Spleen (tissue), 11 donors: ENCODE measurements around the gene MSX1. TPM values are rescaled to one million over a fixed set of nuclear protein-coding genes. Genes with fewer than 3 reads are reported as not detected.

Experiments
- DNase-seq: peaks from one replicate; pipeline ENCODE4 v3.0.0-alpha.2; 2020
- H3K27ac ChIP-seq, 8 donors: fragments of 200-600 bp; sonication (generic) in 7 of 8; 1 replicate in 4 of 8; 2 replicates in 4 of 8; pipeline versions ENCODE4 v1.5.0 to v1.8.0; 2016 to 2021; ENCODE audit warnings: inconsistent platforms in 4 of 8, mild to moderate bottlenecking in 4 of 8, moderate library complexity in 1 of 8
- H3K27me3 ChIP-seq, 7 donors: fragments of 200-600 bp; sonication (generic) in 6 of 7; replicated peaks in 1 of 7; 1 replicate in 4 of 7; 2 replicates in 3 of 7; pipeline versions ENCODE4 v1.5.0 to v1.8.0; 2016 to 2021; ENCODE audit warnings: inconsistent platforms in 3 of 7, mild to moderate bottlenecking in 1 of 7
- H3K36me3 ChIP-seq, 6 donors: fragments of 200-600 bp; sonication (generic) in 5 of 6; 1 replicate in 4 of 6; 2 replicates in 2 of 6; pipeline versions ENCODE4 v1.5.0 to v1.8.0; 2016 to 2021; ENCODE audit warnings: inconsistent platforms in 2 of 6
- H3K4me1 ChIP-seq, 6 donors: fragments of 200-600 bp; sonication (generic) in 5 of 6; 1 replicate in 3 of 6; 2 replicates in 3 of 6; pipeline versions ENCODE4 v1.5.0 to v1.8.0; 2016 to 2021; ENCODE audit warnings: inconsistent platforms in 3 of 6
- H3K4me3 ChIP-seq, 8 donors: fragments of 200-600 bp; sonication (generic) in 7 of 8; 1 replicate in 4 of 8; 2 replicates in 4 of 8; pipeline versions ENCODE4 v1.5.0 to v1.8.0; 2016 to 2021; ENCODE audit warnings: inconsistent platforms in 4 of 8, mild to moderate bottlenecking in 4 of 8, moderate library complexity in 2 of 8
- H3K9me3 ChIP-seq, 8 donors: fragments of 200-600 bp; sonication (generic) in 7 of 8; 1 replicate in 4 of 8; 2 replicates in 4 of 8; pipeline versions ENCODE4 v1.5.0 to v1.8.0; 2016 to 2021; ENCODE audit warnings: inconsistent platforms in 4 of 8
- POLR2A ChIP-seq, 3 donors: fragments of 450-650 bp; IDR thresholded peaks; one replicate each; pipeline ENCODE4 v1.5.1; 2017; ENCODE audit warnings: antibody characterized with exemption in 3 of 3, mild to moderate bottlenecking in 1 of 3
- POLR2AphosphoS5 ChIP-seq, 3 donors: sonication (generic); formaldehyde crosslinking; IDR thresholded peaks; one replicate each; pipeline ENCODE4 v1.5.1; 2017; ENCODE audit warnings: antibody characterized with exemption in 3 of 3
- WGBS, 5 donors: extraction: QIAGEN DNeasy Blood & Tissue Kit in 3 of 5; methylation state at CpG; one replicate each; pipeline versions ENCODE4 v1.1.5 to v1.1.7; 2013 to 2018; 5-methylcytosine and 5-hydroxymethylcytosine counted together
- intact Hi-C: fragments of 100-400 bp; cut with DNase I; formaldehyde crosslinking; loops from one replicate; pipeline ENCODE4 v1.15.0; 2023; ENCODE audit warnings: low total_unique reads
- polyA plus RNA-seq, 3 donors: library from polyadenylated mRNA; stranded (reverse); fragments of 200-250 nt; gene quantifications; one replicate each; pipeline ENCODE4 v1.2.1, GENCODE V29; 2013
- total RNA-seq, 7 donors: library from RNA; depleted of rRNA in 3 of 7; stranded (reverse); fragments of >200 nt in 3 of 7; fragmentation: NEBNext Ultra II Directional in 4 of 7; extraction: Animal tissue kit (Norgen Biotek cat#: 25700) in 4 of 7; gene quantifications; one replicate each; pipeline versions ENCODE4 v1.1.0 to v1.2.1, GENCODE V29; 2016 to 2021
- TF ChIP-seq, protein P1 (sequence below), 11 experiments: fragments of 200-600 bp in 7 of 11; fragments of 450-650 bp in 4 of 11; sonication (generic) in 4 of 11; IDR thresholded peaks in 8 of 11; conservative IDR thresholded peaks in 3 of 11; 1 replicate in 7 of 11; 2 replicates in 4 of 11; pipeline versions ENCODE4 v1.4.0 to v1.8.0; 2016 to 2021; ENCODE audit warnings: antibody characterized with exemption in 11 of 11, inconsistent platforms in 4 of 11, mild to moderate bottlenecking in 1 of 11
- donor health status: healthy with polysubstance abuse.
- donor health status: DM: no; HTN: no; CAD: no; lungs with moderate emphysema.
- donor health status: DM: no; HTN: no; CAD: no.
- donor health status: Bipolar disorder and iron deficiency.
- donor health status: healthy.
- donor health status: DM: no; HTN: no; CAD: no.
- donor health status: DM: yes; HTN: yes; CAD: no.

MSX1 gene
- total and polyA plus RNA-seq, 10 donors: 1.1 to 6.8 (median 4.4) TPM

DNA sequence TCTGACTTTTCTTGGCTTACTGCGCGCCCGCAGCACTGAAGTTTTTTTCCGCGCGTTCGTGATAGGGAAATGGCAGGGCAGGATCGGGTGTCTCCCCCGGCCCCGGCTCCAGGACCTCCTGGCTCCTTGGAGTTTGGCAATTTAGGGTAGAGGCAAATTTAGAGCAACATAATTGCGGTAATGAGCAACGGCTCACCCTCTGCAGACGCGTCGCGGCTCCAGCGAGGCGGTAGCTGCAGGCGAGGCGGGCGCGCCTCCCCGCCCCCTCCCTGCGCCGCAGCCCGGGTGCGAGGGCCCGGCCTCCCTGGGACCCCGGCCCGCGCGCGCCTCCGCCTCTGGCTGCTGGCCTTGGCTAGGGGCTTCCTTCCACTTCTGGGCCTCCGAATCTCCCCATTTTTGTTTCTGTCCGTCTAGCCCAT, 6.2 kb downstream of the MSX1 start:
- Histone ChIP-seq H3K27ac (no peak overlapping the region), H3K9me3 (peaks cover 0 to 33% (median 0%) of the 10 kb centered on the region in 8 donors), H3K36me3 (peaks cover 0 to 23% (median 3%) of the 10 kb centered on the region in 6 donors), H3K27me3 (peaks cover 3 to 100% (median 93%) of the 10 kb centered on the region in 7 donors), H3K4me3 (peak overlapping the region in 4 of 8 donors; percentile 10 to 51 (median 22)), H3K4me1 (peaks cover 3 to 64% (median 37%) of the 10 kb centered on the region in 6 donors)
- TF ChIP-seq POLR2AphosphoS5 (IDR thresholded peaks at IDR 0.05): no peak
- no peak for TF ChIP-seq POLR2A (IDR thresholded peaks at IDR 0.05)
- intact Hi-C loops: no loop called here
- 5 to 21% (median 10%) methylated on average over 31 to 36 of the region's 36 CpGs for WGBS, 5 donors
- DNase-seq: no peak

DNA sequence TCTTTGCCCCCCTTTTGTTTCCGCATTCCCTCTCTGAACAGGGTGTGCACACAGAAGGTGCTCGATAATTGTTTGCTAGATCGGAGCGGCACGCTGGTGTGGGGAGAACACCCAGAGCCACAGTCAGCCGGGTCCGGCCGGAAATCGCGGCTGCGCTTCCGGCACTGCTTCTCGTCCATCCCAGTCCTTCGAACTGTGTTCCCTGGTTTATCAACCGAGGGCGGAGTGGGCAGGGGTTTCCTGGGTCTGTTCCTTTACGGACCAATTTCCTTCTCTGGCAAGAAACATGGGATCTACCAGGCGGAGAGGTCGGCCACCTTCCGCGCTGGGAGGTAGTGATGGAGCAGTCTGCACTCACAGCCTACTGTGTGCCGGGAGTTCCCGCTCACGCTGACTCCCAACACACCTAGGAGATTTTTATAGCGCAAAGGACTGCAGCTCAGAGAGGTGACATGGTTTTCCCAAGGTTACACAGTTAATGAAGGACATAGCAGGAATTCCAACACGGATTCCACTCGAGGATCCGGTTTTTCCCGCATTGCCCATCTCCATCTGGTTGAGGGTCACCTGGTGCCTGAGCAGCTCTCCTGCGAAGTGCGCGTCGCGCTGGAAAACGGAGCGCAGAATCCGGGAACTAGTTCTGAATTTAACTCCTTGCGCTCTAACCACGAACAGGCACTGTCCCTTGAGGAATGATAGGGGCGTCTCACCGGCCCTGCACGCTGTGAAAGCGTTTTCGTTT, 6.8 kb downstream of the MSX1 start:
- Histone ChIP-seq H3K27me3 (peaks cover 3 to 100% (median 93%) of the 10 kb centered on the region in 7 donors), H3K27ac (no peak overlapping the region), H3K9me3 (peaks cover 0 to 33% (median 0%) of the 10 kb centered on the region in 8 donors), H3K4me3 (peak overlapping the region in 4 of 8 donors; percentile 10 to 51 (median 22)), H3K4me1 (peaks cover 3 to 63% (median 33%) of the 10 kb centered on the region in 6 donors), H3K36me3 (peaks cover 0 to 23% (median 3%) of the 10 kb centered on the region in 6 donors)
- peak; percentile 64 for DNase-seq
- intact Hi-C loops: no loop called here
- WGBS, 5 donors: 8 to 19% (median 9%) methylated on average over 44 of the region's 44 CpGs
- TF ChIP-seq POLR2A (IDR thresholded peaks at IDR 0.05): no peak
- TF ChIP-seq POLR2AphosphoS5 (IDR thresholded peaks at IDR 0.05): peak in 1 of 3 donors; percentile 11

DNA sequence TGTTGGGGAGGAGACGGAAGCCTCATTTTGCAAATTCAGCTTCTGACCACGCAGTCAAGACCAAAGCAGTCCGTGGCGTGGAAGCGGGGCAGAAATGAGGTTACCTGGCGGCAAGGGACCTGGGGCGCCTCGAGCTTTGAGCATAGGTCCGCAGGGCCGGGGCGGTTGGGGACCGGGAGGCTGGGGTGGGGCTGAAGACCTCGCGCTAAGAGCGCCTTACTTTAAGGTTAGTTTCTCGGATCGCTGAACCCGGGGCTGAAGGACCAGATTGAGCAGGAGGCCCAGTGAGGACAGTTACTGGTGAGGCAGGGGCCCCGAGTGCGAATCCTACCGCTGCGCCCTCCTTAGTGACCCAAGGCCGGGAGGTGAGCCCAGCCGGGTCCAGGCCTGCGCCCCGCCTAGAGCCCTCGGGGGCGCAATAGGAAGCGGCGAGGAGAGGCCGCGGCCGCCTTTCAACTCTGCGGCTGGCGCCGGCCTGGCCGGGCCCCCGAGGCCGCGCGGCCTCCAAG, 7.5 kb downstream of the MSX1 start:
- peak overlapping the region in 3 of 8 donors; percentile 27 to 38 (median 35) for H3K27ac ChIP-seq
- intact Hi-C loops: no loop called here
- no peak for DNase-seq
- TF ChIP-seq POLR2AphosphoS5 (IDR thresholded peaks at IDR 0.05) (no peak), POLR2A (IDR thresholded peaks at IDR 0.05) (no peak)
- TF ChIP-seq, protein P1, sequence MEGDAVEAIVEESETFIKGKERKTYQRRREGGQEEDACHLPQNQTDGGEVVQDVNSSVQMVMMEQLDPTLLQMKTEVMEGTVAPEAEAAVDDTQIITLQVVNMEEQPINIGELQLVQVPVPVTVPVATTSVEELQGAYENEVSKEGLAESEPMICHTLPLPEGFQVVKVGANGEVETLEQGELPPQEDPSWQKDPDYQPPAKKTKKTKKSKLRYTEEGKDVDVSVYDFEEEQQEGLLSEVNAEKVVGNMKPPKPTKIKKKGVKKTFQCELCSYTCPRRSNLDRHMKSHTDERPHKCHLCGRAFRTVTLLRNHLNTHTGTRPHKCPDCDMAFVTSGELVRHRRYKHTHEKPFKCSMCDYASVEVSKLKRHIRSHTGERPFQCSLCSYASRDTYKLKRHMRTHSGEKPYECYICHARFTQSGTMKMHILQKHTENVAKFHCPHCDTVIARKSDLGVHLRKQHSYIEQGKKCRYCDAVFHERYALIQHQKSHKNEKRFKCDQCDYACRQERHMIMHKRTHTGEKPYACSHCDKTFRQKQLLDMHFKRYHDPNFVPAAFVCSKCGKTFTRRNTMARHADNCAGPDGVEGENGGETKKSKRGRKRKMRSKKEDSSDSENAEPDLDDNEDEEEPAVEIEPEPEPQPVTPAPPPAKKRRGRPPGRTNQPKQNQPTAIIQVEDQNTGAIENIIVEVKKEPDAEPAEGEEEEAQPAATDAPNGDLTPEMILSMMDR (IDR thresholded peaks at IDR 0.05 in 8 of 11, conservative IDR thresholded peaks at IDR 0.05 in 3 of 11): no peak
- H3K4me1 ChIP-seq: peaks cover 3 to 63% (median 32%) of the 10 kb centered on the region in 6 donors
- WGBS, 5 donors: 4 to 22% (median 6%) methylated on average over 12 to 41 of the region's 41 CpGs
- H3K4me3 ChIP-seq: peak overlapping the region in 4 of 8 donors; percentile 10 to 51 (median 22)
- H3K36me3 ChIP-seq: peaks cover 0 to 22% (median 3%) of the 10 kb centered on the region in 6 donors
- peaks cover 7 to 100% (median 93%) of the 10 kb centered on the region in 7 donors for H3K27me3 ChIP-seq
- H3K9me3 ChIP-seq: peaks cover 0 to 30% (median 0%) of the 10 kb centered on the region in 8 donors

DNA sequence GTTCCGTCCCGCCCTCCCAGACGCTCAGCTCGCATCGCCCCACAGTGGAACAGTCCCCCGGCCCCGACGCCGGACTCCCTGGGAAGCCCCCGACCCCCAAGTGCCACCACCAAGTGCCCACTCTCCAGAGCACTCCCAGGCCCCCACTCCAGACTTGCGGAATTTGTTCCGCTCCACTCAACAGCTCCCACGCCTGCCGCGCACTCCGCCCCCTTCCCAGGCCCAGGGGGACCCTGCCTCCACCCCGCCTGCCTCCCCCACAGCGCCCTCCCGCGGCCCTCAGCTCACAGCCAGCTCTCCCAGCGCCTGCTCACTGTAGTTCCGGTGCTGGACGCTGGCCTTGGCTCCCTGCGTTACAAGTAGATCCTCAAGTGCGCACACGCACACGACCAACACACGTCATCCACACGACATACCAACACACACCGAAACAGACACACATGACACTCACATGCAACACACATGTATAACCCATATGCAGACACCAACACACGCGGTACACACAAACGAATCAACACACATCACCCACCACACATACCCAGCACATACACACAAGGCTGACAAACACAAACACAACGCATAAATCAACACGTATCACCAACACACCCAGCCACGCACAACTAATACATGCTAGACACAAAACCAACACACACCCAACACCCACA, 8.0 kb downstream of the MSX1 start:
- Histone ChIP-seq H3K27me3 (peaks cover 8 to 100% (median 94%) of the 10 kb centered on the region in 7 donors), H3K9me3 (peaks cover 0 to 24% (median 0%) of the 10 kb centered on the region in 8 donors), H3K36me3 (peaks cover 0 to 16% (median 3%) of the 10 kb centered on the region in 6 donors), H3K4me3 (peak overlapping the region in 3 of 8 donors; percentile 20 to 51 (median 23)), H3K27ac (peak overlapping the region in 3 of 8 donors; percentile 27 to 38 (median 35)), H3K4me1 (peaks cover 3 to 66% (median 34%) of the 10 kb centered on the region in 6 donors)
- no peak for DNase-seq
- WGBS, 5 donors: 3 to 21% (median 7%) methylated on average over 15 to 36 of the region's 36 CpGs
- intact Hi-C loops: no loop called here
- TF ChIP-seq, protein P1 (IDR thresholded peaks at IDR 0.05 in 8 of 11, conservative IDR thresholded peaks at IDR 0.05 in 3 of 11): peak in 6 of 11 experiments; percentile 8 to 48 (median 18)
- TF ChIP-seq POLR2A (IDR thresholded peaks at IDR 0.05): no peak
- peak; percentile 12 to 63 (median 22) for TF ChIP-seq POLR2AphosphoS5 (IDR thresholded peaks at IDR 0.05)
